Upper lobe of left lung (tissue), 6 donors: ENCODE measurements around the gene IGSF21. TPM values are rescaled to one million over a fixed set of nuclear protein-coding genes. Genes with fewer than 3 reads are reported as not detected.
A peak's percentile ranks its signal among the peaks of the same experiment; 100 is the strongest.

Experiments used
- ATAC-seq, 2 donors: fragments of 200-7000 bp; cut with Tn5 transposase; one replicate each; pipeline ENCODE4 v1.9.1; 2022; ENCODE audit warnings: mild to moderate bottlenecking in 2 of 2, moderate library complexity in 2 of 2; ENCODE audit not compliant: low FRiP score in 2 of 2
- DNase-seq, 2 donors: peaks; one replicate each; pipeline ENCODE4 v3.0.0-alpha.2; 2019 to 2020
- H3K27ac ChIP-seq, 4 donors: fragments of 200-600 bp; sonication (generic); one replicate each; pipeline ENCODE4 v1.5.1; 2016 to 2019
- H3K27me3 ChIP-seq, 4 donors: fragments of 200-600 bp; sonication (generic); one replicate each; pipeline ENCODE4 v1.5.1; 2017 to 2019
- H3K36me3 ChIP-seq, 4 donors: fragments of 200-600 bp; sonication (generic); one replicate each; pipeline ENCODE4 v1.5.1; 2016 to 2019
- H3K4me1 ChIP-seq, 4 donors: fragments of 200-600 bp; sonication (generic); one replicate each; pipeline ENCODE4 v1.5.1; 2018 to 2019
- H3K4me3 ChIP-seq, 4 donors: fragments of 200-600 bp; sonication (generic); one replicate each; pipeline ENCODE4 v1.5.1; 2017 to 2019; ENCODE audit warnings: mild to moderate bottlenecking in 2 of 4, moderate library complexity in 1 of 4
- H3K9me3 ChIP-seq, 4 donors: fragments of 200-600 bp; sonication (generic); one replicate each; pipeline ENCODE4 v1.5.1; 2018 to 2019
- EP300 ChIP-seq, 4 donors: sonication (generic); formaldehyde crosslinking; IDR thresholded peaks; one replicate each; pipeline ENCODE4 v1.5.1; 2017; ENCODE audit warnings: antibody characterized with exemption in 4 of 4, control low read depth in 2 of 4
- POLR2A ChIP-seq, 4 donors: fragments of 450-650 bp; IDR thresholded peaks; one replicate each; pipeline ENCODE4 v1.5.1; 2016 to 2017; ENCODE audit warnings: antibody characterized with exemption in 4 of 4, mild to moderate bottlenecking in 2 of 4
- POLR2AphosphoS5 ChIP-seq, 2 donors: sonication (generic); formaldehyde crosslinking; IDR thresholded peaks; one replicate each; pipeline ENCODE4 v1.5.1; 2017; ENCODE audit warnings: antibody characterized with exemption in 2 of 2
- WGBS, 2 donors: methylation state at CpG; one replicate each; pipeline ENCODE4 v1.1.5; 2017 to 2018; 5-methylcytosine and 5-hydroxymethylcytosine counted together
- total RNA-seq, 6 donors: library from RNA; depleted of rRNA in 4 of 6; stranded (reverse); fragments of >200 nt in 4 of 6; gene quantifications; one replicate each; pipeline versions ENCODE4 v1.1.0 to v1.2.1, GENCODE V29; 2016 to 2021
- TF ChIP-seq, protein P1 (sequence below), 6 experiments: fragments of 450-650 bp in 4 of 6; fragments of 200-600 bp in 2 of 6; sonication (generic) in 2 of 6; IDR thresholded peaks; one replicate each; pipeline ENCODE4 v1.5.1; 2016 to 2019; ENCODE audit warnings: antibody characterized with exemption in 6 of 6
- donor health status: DM: no; HTN: no; CAD: no; lungs with moderate emphysema.
- donor health status: DM: no; HTN: yes; CAD: no; lungs with severe emphysema.

Gene IGSF21
- total RNA-seq, 6 donors from 2014 or later, result 1.1 to 2.9 (median 2.0) TPM; not detected in 1

DNA sequence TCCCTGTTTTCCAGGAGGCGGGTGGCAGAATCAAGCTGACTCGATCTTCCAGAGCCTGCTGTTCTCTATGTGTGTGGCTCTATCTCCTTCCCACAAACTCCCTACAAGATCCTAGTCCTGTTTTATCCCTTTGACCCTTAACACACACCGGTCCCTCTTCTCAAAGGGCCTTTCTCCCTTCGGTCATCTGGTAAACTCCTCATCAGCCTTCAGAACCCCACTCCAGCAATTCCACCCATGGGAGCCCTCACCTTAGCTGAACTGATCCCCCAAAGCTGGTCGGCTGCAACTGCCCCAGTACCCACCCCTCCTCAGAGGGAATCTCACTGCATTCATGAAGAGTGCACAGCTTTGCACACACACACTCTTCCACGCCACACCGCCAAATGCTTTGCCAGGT, 184.9 kb downstream of the IGSF21 start:
- Histone ChIP-seq H3K4me1 (no peaks in the 10 kb centered on the region), H3K9me3 (no peaks in the 10 kb centered on the region), H3K4me3 (no peak overlapping the region), H3K27me3 (no peaks in the 10 kb centered on the region), H3K36me3 (no peaks in the 10 kb centered on the region), H3K27ac (no peak overlapping the region)
- no peak for DNase-seq
- ATAC-seq, result no peak
- TF ChIP-seq EP300 (IDR thresholded peaks at IDR 0.05) (no peak), POLR2AphosphoS5 (IDR thresholded peaks at IDR 0.05) (no peak), POLR2A (IDR thresholded peaks at IDR 0.05) (no peak)
- TF ChIP-seq, protein P1, sequence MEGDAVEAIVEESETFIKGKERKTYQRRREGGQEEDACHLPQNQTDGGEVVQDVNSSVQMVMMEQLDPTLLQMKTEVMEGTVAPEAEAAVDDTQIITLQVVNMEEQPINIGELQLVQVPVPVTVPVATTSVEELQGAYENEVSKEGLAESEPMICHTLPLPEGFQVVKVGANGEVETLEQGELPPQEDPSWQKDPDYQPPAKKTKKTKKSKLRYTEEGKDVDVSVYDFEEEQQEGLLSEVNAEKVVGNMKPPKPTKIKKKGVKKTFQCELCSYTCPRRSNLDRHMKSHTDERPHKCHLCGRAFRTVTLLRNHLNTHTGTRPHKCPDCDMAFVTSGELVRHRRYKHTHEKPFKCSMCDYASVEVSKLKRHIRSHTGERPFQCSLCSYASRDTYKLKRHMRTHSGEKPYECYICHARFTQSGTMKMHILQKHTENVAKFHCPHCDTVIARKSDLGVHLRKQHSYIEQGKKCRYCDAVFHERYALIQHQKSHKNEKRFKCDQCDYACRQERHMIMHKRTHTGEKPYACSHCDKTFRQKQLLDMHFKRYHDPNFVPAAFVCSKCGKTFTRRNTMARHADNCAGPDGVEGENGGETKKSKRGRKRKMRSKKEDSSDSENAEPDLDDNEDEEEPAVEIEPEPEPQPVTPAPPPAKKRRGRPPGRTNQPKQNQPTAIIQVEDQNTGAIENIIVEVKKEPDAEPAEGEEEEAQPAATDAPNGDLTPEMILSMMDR (IDR thresholded peaks at IDR 0.05), result no peak
- 86 to 90% methylated on average over 7 of the region's 7 CpGs for WGBS, 2 donors

DNA sequence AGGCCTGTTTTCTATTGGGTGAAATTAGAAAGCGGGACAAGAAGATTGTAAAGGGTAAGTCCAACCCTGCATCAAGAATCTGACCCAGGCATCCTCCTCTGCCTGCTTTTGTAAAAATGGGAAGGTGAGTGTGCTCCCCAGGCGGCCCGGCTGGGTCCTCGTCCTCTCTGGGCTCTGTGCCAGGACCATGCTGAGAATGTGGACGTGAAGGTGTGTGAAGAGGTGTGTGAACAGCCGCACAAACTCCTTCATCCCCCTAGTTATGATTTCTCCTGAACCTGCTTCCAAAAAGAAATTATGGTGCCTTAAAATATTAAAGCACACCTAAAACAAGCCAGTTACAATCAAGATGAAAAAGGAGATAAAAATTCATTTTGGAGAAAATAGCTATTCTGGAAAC, 185.7 kb downstream of the IGSF21 start:
- H3K4me1 ChIP-seq, result no peaks in the 10 kb centered on the region
- no peak overlapping the region for H3K4me3 ChIP-seq
- no peaks in the 10 kb centered on the region for H3K9me3 ChIP-seq
- TF ChIP-seq POLR2AphosphoS5 (IDR thresholded peaks at IDR 0.05), result no peak
- TF ChIP-seq POLR2A (IDR thresholded peaks at IDR 0.05), result no peak
- no peak for TF ChIP-seq EP300 (IDR thresholded peaks at IDR 0.05)
- TF ChIP-seq, protein P1 (IDR thresholded peaks at IDR 0.05), result no peak
- no peaks in the 10 kb centered on the region for H3K27me3 ChIP-seq
- H3K36me3 ChIP-seq, result no peaks in the 10 kb centered on the region
- 53 to 58% methylated on average over 6 of the region's 6 CpGs for WGBS, 2 donors
- DNase-seq, result no peak
- no peak overlapping the region for H3K27ac ChIP-seq
- no peak for ATAC-seq

DNA sequence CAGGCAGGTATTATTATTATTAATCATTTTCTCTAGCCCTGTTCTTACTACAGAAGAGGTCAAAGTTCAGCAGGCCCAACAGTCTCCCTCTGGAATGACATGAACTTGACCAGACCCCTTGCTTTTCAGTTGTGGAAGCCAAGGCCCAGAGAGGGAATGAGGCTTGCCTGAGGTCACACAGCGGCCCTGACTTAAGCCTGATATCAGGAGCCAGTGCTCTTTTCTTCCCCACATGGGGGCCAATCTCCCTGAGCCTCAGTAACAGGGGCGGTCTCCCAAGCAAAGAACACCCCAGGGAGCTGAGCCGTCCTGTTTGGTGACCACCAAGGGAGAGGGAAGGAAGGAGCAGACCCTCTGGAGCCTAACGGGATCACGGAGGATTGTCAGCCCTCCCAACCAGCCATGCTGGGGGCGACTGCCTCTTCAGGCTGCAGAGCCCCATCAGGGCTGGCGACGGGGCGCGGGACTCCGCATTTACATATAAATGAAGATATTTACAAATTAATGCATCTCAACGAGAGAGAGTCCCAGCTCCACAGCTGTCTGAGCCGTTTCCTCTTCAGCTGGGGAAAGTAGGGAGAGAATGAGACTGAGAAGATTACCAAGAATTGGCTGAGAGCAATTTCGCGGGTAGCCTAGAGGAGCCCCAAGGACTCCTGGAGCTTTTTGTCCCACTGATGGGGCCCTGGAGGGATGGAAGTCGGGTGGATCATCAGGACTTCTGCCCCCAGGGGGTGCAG, 187.0 kb downstream of the IGSF21 start:
- no peak for TF ChIP-seq POLR2AphosphoS5 (IDR thresholded peaks at IDR 0.05)
- TF ChIP-seq, protein P1 (IDR thresholded peaks at IDR 0.05), result no peak
- TF ChIP-seq POLR2A (IDR thresholded peaks at IDR 0.05), result no peak
- no peak for TF ChIP-seq EP300 (IDR thresholded peaks at IDR 0.05)
- DNase-seq, result peak in 1 of 2 donors; percentile 56
- WGBS, 2 donors, result 38 to 49% methylated on average over 11 to 16 of the region's 16 CpGs
- Histone ChIP-seq H3K9me3 (no peaks in the 10 kb centered on the region), H3K4me1 (no peaks in the 10 kb centered on the region), H3K27me3 (peaks cover 0 to 3% (median 0%) of the 10 kb centered on the region in 4 donors), H3K36me3 (no peaks in the 10 kb centered on the region), H3K4me3 (no peak overlapping the region), H3K27ac (no peak overlapping the region)
- ATAC-seq, result no peak

DNA sequence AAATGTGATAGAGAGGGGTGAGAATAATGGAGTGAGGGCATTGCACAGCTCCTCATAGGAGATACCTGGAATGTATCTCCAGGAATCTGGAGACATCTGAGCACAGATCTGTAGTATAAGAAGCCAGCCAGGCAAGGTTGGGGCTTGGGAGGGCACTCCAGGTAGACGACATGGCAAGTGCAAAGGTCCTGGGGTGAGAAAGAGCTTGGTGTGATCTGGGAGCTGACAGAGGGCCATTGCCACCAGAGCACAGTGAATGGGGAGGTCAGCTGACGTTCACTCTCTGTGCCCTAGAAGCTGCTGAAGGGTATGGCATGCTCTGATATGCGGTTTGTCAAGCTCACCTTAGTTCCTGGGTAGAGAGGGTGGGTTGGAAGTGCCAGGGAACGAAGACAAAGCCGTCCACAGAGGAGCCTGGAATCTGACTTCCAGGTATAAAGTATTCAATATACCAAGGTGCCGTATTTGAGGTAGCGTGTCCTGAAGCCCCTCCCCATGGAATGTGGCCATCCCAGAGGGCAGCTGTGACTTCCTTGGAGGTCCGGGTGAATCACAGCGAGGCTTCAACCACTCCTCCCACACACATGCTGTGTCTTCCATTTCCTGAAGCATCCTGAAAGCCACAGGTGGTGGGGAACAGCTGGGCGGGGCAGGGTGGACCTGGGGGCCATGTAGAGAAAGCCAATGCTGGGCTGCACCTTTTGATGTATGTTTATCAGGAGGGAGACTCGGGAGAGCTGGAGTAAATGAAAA, 190.5 kb downstream of the IGSF21 start:
- WGBS, 2 donors, result 27 to 32% methylated on average over 11 of the region's 11 CpGs
- H3K27me3 ChIP-seq, result peaks cover 0 to 3% (median 0%) of the 10 kb centered on the region in 4 donors

More for the DNA sequence above, 190.5 kb downstream of the IGSF21 start:
- H3K36me3 ChIP-seq, result no peaks in the 10 kb centered on the region
- H3K4me3 ChIP-seq, result no peak overlapping the region
- no peaks in the 10 kb centered on the region for H3K4me1 ChIP-seq
- no peak overlapping the region for H3K27ac ChIP-seq
- DNase-seq, result no peak
- H3K9me3 ChIP-seq, result no peaks in the 10 kb centered on the region
- TF ChIP-seq POLR2AphosphoS5 (IDR thresholded peaks at IDR 0.05), result no peak
- no peak for TF ChIP-seq EP300 (IDR thresholded peaks at IDR 0.05)
- TF ChIP-seq, protein P1 (IDR thresholded peaks at IDR 0.05), result no peak
- no peak for TF ChIP-seq POLR2A (IDR thresholded peaks at IDR 0.05)
- no peak for ATAC-seq
